ENCODE measurements around the gene WDFY4.

The WDFY4 gene

GRCh38 chr10:48729222-48729621, 44.5 kb downstream of the WDFY4 start:
- Mint-ChIP-seq H3K9me3 (no peaks in the 10 kb centered on the region), H3K27ac (no peak overlapping the region), H3K4me3 (no peak overlapping the region), H3K36me3 (ENCODE audit: low read depth) (no peaks in the 10 kb centered on the region), H3K4me1 (no peaks in the 10 kb centered on the region), H3K27me3 (ENCODE audit: low read depth, poor library complexity) (peaks cover 37% of the 10 kb centered on the region)
- DNase-seq, result no peak
- no peak for TF ChIP-seq CTCF (IDR thresholded peaks at IDR 0.05)

GRCh38 chr10:48729941-48730457, 45.3 kb downstream of the WDFY4 start:
- no peaks in the 10 kb centered on the region for H3K4me1 Mint-ChIP-seq
- no peak for TF ChIP-seq CTCF (IDR thresholded peaks at IDR 0.05)
- no peak overlapping the region for H3K27ac Mint-ChIP-seq
- H3K27me3 Mint-ChIP-seq (ENCODE audit: low read depth, poor library complexity), result peaks cover 36% of the 10 kb centered on the region
- DNase-seq, result no peak
- H3K4me3 Mint-ChIP-seq, result no peak overlapping the region
- H3K9me3 Mint-ChIP-seq, result no peaks in the 10 kb centered on the region
- H3K36me3 Mint-ChIP-seq (ENCODE audit: low read depth), result no peaks in the 10 kb centered on the region

GRCh38 chr10:48731141-48731540, 46.5 kb downstream of the WDFY4 start:
- H3K27me3 Mint-ChIP-seq (ENCODE audit: low read depth, poor library complexity), result peaks cover 29% of the 10 kb centered on the region

GRCh38 chr10:48731654-48732053, 47.0 kb downstream of the WDFY4 start:
- Mint-ChIP-seq H3K4me3 (no peak overlapping the region), H3K27me3 (ENCODE audit: low read depth, poor library complexity) (peaks cover 30% of the 10 kb centered on the region), H3K27ac (no peak overlapping the region), H3K36me3 (ENCODE audit: low read depth) (no peaks in the 10 kb centered on the region), H3K9me3 (no peaks in the 10 kb centered on the region), H3K4me1 (no peaks in the 10 kb centered on the region)
- no peak for DNase-seq
- TF ChIP-seq CTCF (IDR thresholded peaks at IDR 0.05), result no peak

More at GRCh38 chr10:48731141-48731540, 46.5 kb downstream of the WDFY4 start:
- no peaks in the 10 kb centered on the region for H3K9me3 Mint-ChIP-seq
- no peaks in the 10 kb centered on the region for H3K36me3 Mint-ChIP-seq (ENCODE audit: low read depth)
- DNase-seq, result no peak
- H3K4me3 Mint-ChIP-seq, result no peak overlapping the region
- TF ChIP-seq CTCF (IDR thresholded peaks at IDR 0.05), result no peak
- no peak overlapping the region for H3K27ac Mint-ChIP-seq
- no peaks in the 10 kb centered on the region for H3K4me1 Mint-ChIP-seq

- Mint-ChIP-seq H3K36me3 (ENCODE audit: low read depth) (no peaks in the 10 kb centered on the region), H3K4me3 (no peak overlapping the region), H3K9me3 (no peaks in the 10 kb centered on the region), H3K4me1 (no peaks in the 10 kb centered on the region), H3K27me3 (ENCODE audit: low read depth, poor library complexity) (peaks cover 22% of the 10 kb centered on the region), H3K27ac (no peak overlapping the region)
- no peak for DNase-seq
- no peak for TF ChIP-seq CTCF (IDR thresholded peaks at IDR 0.05)
Measured at GRCh38 chr10:48733329-48733728, 48.7 kb downstream of the WDFY4 start.

- no peak overlapping the region for H3K4me3 Mint-ChIP-seq
- H3K27me3 Mint-ChIP-seq (ENCODE audit: low read depth, poor library complexity), result peaks cover 13% of the 10 kb centered on the region
- TF ChIP-seq CTCF (IDR thresholded peaks at IDR 0.05), result no peak
- no peak for DNase-seq
- H3K36me3 Mint-ChIP-seq (ENCODE audit: low read depth), result no peaks in the 10 kb centered on the region
- peaks cover 18% of the 10 kb centered on the region for H3K4me1 Mint-ChIP-seq
- no peak overlapping the region for H3K27ac Mint-ChIP-seq
- no peaks in the 10 kb centered on the region for H3K9me3 Mint-ChIP-seq
Measured at GRCh38 chr10:48735836-48736390, 51.2 kb downstream of the WDFY4 start.
